Smooth muscle cell (in vitro differentiated cells): Measurements from ENCODE around the gene CD6. TPM values are rescaled to one million over a fixed set of nuclear protein-coding genes. Genes with fewer than 3 reads are reported as not detected.

Experiments
- DNase-seq: peaks from one replicate; lab custom pipeline; 2025; ENCODE audit not compliant: unreplicated experiment; lab: John Stamatoyannopoulos, UW
- H2AFZ ChIP-seq: fragments of 200-600 bp; sonication (generic); 2 replicates; pipeline ENCODE4 v1.6.0; 2016; ENCODE audit warnings: antibody characterized with exemption, low read depth, mild to moderate bottlenecking
- H3F3A ChIP-seq: fragments of 200-600 bp; sonication (generic); 2 replicates; pipeline ENCODE4 v1.6.0; 2017; ENCODE audit warnings: antibody characterized with exemption, low read depth
- H3K27ac ChIP-seq: fragments of 200-600 bp; sonication (generic); 2 replicates; pipeline ENCODE4 v1.5.1; 2016; ENCODE audit warnings: low read depth, mild to moderate bottlenecking
- H3K27me3 ChIP-seq: fragments of 200-600 bp; sonication (generic); 2 replicates; pipeline ENCODE4 v1.6.1; 2016; ENCODE audit warnings: low read depth, mild to moderate bottlenecking
- H3K36me3 ChIP-seq: fragments of 200-600 bp; sonication (generic); 2 replicates; pipeline ENCODE4 v1.5.1; 2016; ENCODE audit warnings: low read depth
- H3K4me1 ChIP-seq: fragments of 200-600 bp; sonication (generic); 2 replicates; pipeline ENCODE4 v1.5.1; 2016; ENCODE audit warnings: low read depth
- H3K4me2 ChIP-seq: fragments of 200-600 bp; sonication (generic); 2 replicates; pipeline ENCODE4 v1.6.0; 2016; ENCODE audit warnings: mild to moderate bottlenecking
- H3K4me3 ChIP-seq: fragments of 200-600 bp; sonication (generic); 2 replicates; pipeline ENCODE4 v1.5.1; 2016; ENCODE audit warnings: mild to moderate bottlenecking
- H3K79me2 ChIP-seq: fragments of 200-600 bp; sonication (generic); 2 replicates; pipeline ENCODE4 v1.6.0; 2016; ENCODE audit warnings: low read depth, mild to moderate bottlenecking
- H3K9ac ChIP-seq: fragments of 200-600 bp; sonication (generic); 2 replicates; pipeline ENCODE4 v1.6.0; 2016; ENCODE audit warnings: low read depth
- H3K9me3 ChIP-seq: fragments of 200-600 bp; sonication (generic); replicated peaks from 2 replicates; pipeline ENCODE4 v1.5.1; 2016; ENCODE audit warnings: low read depth
- H4K20me1 ChIP-seq: fragments of 200-600 bp; sonication (generic); 2 replicates; pipeline ENCODE4 v1.6.0; 2016; ENCODE audit warnings: low read depth
- WGBS: methylation state at CpG from one replicate; pipeline ENCODE4 v1.1.7; 2016; ENCODE audit warnings: low lambda C conversion rate; 5-methylcytosine and 5-hydroxymethylcytosine counted together
- polyA plus RNA-seq: library from polyadenylated mRNA; unstranded; fragments of >200 nt; fragmentation: Nextera tagmentation; extraction: Ambion mirVana; gene quantifications from 2 replicates; pipeline ENCODE4 v1.2.1, GENCODE V29; 2016
- total RNA-seq: library from RNA; depleted of rRNA; stranded (reverse); fragments of >200 nt; gene quantifications from 2 replicates; pipeline ENCODE4 v1.2.3, GENCODE V29; 2014
- TF ChIP-seq, protein P1 (sequence below): fragments of 200-600 bp; sonication (generic); IDR thresholded peaks from 2 replicates; pipeline ENCODE4 v1.5.1; 2017; ENCODE audit warnings: borderline replicate concordance, mild to moderate bottlenecking, antibody characterized with exemption; ENCODE audit not compliant: insufficient read depth, poor library complexity, severe bottlenecking

Gene CD6
- total and polyA plus RNA-seq, 2 experiments from 2014 or later = 0.27 TPM; not detected in 1

- Histone ChIP-seq H3K27me3 (no peaks in the 10 kb centered on the region), H3K27ac (no peak overlapping the region), H3K4me3 (no peak overlapping the region), H3K79me2 (no peaks in the 10 kb centered on the region), H4K20me1 (no peaks in the 10 kb centered on the region), H2AFZ (no peak overlapping the region), H3K4me2 (no peak overlapping the region), H3F3A (no peaks in the 10 kb centered on the region), H3K9me3 (no peaks in the 10 kb centered on the region), H3K9ac (no peak overlapping the region), H3K36me3 (peaks cover 3% of the 10 kb centered on the region), H3K4me1 (no peaks in the 10 kb centered on the region)
- no peak for DNase-seq
- WGBS = 96% methylated on average over 9 of the region's 9 CpGs
- TF ChIP-seq, protein P1, sequence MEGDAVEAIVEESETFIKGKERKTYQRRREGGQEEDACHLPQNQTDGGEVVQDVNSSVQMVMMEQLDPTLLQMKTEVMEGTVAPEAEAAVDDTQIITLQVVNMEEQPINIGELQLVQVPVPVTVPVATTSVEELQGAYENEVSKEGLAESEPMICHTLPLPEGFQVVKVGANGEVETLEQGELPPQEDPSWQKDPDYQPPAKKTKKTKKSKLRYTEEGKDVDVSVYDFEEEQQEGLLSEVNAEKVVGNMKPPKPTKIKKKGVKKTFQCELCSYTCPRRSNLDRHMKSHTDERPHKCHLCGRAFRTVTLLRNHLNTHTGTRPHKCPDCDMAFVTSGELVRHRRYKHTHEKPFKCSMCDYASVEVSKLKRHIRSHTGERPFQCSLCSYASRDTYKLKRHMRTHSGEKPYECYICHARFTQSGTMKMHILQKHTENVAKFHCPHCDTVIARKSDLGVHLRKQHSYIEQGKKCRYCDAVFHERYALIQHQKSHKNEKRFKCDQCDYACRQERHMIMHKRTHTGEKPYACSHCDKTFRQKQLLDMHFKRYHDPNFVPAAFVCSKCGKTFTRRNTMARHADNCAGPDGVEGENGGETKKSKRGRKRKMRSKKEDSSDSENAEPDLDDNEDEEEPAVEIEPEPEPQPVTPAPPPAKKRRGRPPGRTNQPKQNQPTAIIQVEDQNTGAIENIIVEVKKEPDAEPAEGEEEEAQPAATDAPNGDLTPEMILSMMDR = no peak
Measured at GRCh38 chr11:60931917-60932316, 39.6 kb upstream of the CD6 start.

- no peaks in the 10 kb centered on the region for H3F3A ChIP-seq
- no peak overlapping the region for H3K4me2 ChIP-seq
- no peak overlapping the region for H3K4me3 ChIP-seq
- TF ChIP-seq, protein P1 = no peak
- 91% methylated on average over 5 of the region's 5 CpGs for WGBS
- no peaks in the 10 kb centered on the region for H3K79me2 ChIP-seq
- no peak overlapping the region for H3K9ac ChIP-seq
- no peaks in the 10 kb centered on the region for H3K4me1 ChIP-seq
- no peak for DNase-seq
- H3K27me3 ChIP-seq = no peaks in the 10 kb centered on the region
- H2AFZ ChIP-seq = no peak overlapping the region
- H3K27ac ChIP-seq = no peak overlapping the region
- peaks cover 3% of the 10 kb centered on the region for H3K36me3 ChIP-seq
- H4K20me1 ChIP-seq = no peaks in the 10 kb centered on the region
- H3K9me3 ChIP-seq = no peaks in the 10 kb centered on the region
Measured at GRCh38 chr11:60932605-60933356, 38.7 kb upstream of the CD6 start.

- no peak overlapping the region for H3K9ac ChIP-seq
- H3K27ac ChIP-seq = no peak overlapping the region
- no peak overlapping the region for H3K4me3 ChIP-seq
- H3K4me1 ChIP-seq = no peaks in the 10 kb centered on the region
- H3K27me3 ChIP-seq = no peaks in the 10 kb centered on the region
- DNase-seq = no peak
- no peaks in the 10 kb centered on the region for H3K9me3 ChIP-seq
- no peaks in the 10 kb centered on the region for H3K79me2 ChIP-seq
- H2AFZ ChIP-seq = no peak overlapping the region
- H3K36me3 ChIP-seq = no peaks in the 10 kb centered on the region
- H4K20me1 ChIP-seq = no peaks in the 10 kb centered on the region
- no peaks in the 10 kb centered on the region for H3F3A ChIP-seq
- WGBS = 97% methylated on average over 36 of the region's 37 CpGs
- TF ChIP-seq, protein P1 = no peak
- no peak overlapping the region for H3K4me2 ChIP-seq
Measured at GRCh38 chr11:60933416-60934123, 37.9 kb upstream of the CD6 start.
